Peyer's patch (tissue), 4 donors: ENCODE measurements around the gene VWF.

Experiments
- POLR2A ChIP-seq, 2 donors: fragments of 450-650 bp; IDR thresholded peaks; one replicate each; pipeline ENCODE4 v1.5.1; 2017; ENCODE audit warnings: antibody characterized with exemption in 2 of 2, mild to moderate bottlenecking in 2 of 2, moderate library complexity in 2 of 2
- TF ChIP-seq, protein P1 (sequence below), 6 experiments: fragments of 450-650 bp in 4 of 6; fragments of 200-600 bp in 2 of 6; sonication (generic) in 1 of 6; IDR thresholded peaks; one replicate each; pipeline ENCODE4 v1.5.1; 2017 to 2019; ENCODE audit warnings: antibody characterized with exemption in 6 of 6, mild to moderate bottlenecking in 3 of 6, moderate library complexity in 1 of 6

DNA sequence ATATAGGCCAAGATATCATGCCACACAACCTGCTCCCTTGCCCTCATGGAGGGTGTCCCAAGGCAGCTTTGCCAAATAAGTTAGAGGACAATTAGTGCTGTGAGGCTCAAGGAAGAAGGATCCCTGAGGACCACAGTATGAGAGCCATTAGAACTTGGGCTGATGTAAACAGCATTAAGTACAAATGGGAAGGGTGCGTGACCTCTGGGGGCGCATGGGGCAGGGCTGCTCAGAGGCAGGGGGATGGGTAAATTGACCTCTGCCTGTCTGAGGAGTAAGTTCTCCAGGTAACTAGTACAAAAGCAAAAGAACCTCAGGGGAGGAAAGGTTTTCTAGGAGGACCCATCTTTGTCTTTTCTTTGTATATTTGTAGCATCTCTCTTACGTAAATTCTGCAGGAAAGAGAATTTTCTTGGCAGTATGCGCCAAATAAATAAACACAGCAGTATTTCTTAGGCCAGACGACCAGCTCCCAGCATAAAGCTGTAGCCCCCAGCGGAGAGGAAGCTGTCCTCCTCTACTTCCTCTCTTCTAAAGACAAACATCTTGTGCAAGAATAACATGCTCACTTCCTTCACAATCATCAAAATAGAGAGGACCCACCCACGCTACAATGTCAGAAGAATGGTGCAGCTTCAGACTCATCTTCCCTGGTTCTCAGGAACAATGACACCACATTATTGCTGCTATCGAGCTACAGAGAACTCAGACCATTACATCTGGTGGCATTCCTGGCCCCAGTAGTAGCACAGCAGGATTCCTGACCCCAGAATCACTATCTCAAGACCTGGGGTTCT, 16.4 kb upstream of the VWF start:
- TF ChIP-seq, protein P1, sequence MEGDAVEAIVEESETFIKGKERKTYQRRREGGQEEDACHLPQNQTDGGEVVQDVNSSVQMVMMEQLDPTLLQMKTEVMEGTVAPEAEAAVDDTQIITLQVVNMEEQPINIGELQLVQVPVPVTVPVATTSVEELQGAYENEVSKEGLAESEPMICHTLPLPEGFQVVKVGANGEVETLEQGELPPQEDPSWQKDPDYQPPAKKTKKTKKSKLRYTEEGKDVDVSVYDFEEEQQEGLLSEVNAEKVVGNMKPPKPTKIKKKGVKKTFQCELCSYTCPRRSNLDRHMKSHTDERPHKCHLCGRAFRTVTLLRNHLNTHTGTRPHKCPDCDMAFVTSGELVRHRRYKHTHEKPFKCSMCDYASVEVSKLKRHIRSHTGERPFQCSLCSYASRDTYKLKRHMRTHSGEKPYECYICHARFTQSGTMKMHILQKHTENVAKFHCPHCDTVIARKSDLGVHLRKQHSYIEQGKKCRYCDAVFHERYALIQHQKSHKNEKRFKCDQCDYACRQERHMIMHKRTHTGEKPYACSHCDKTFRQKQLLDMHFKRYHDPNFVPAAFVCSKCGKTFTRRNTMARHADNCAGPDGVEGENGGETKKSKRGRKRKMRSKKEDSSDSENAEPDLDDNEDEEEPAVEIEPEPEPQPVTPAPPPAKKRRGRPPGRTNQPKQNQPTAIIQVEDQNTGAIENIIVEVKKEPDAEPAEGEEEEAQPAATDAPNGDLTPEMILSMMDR (IDR thresholded peaks at IDR 0.05), result no peak
- no peak for TF ChIP-seq POLR2A (IDR thresholded peaks at IDR 0.05)
